Measurements from ENCODE around the gene MOG.

Gene MOG

GRCh38 chr6:29656798-29657197 is at the start of gene MOG:
MOG (plus strand) TSS chr6:29657092; CDS start chr6:29657210, 118 bp downstream.
- in situ Hi-C loops (cut with MboI; ENCODE audit: low sequenced_read_pairs), result no loop called here

- in situ Hi-C loops (cut with MboI; ENCODE audit: low sequenced_read_pairs), result no loop called here
Observed at GRCh38 chr6:29608131-29608530, 48.8 kb upstream of the MOG start.

GRCh38 chr6:29610540-29610939 is 46.4 kb upstream of the MOG start:
- in situ Hi-C loops (cut with MboI; ENCODE audit: low sequenced_read_pairs), result no loop called here

DNA sequence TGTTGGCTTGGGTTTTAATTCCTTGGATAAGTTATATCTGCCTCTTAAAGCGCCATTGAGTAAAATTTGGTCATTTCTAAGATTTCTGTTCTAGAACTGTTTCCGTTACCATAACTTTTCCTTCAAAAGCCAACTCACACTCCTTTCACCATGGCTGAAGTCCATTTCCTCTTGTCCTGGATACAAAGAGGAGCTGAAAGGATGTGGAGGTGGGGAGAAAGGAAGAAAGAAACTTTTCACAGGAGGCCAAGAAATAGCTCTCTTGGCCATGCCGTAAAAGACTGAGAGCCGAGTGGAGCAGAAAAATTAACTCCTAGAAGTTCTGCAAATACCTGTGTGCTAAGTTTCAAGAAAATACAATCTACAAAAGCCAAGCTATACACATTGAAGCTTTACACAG is 45.5 kb upstream of the MOG start:
- in situ Hi-C loops (cut with MboI; ENCODE audit: low sequenced_read_pairs), result no loop called here

DNA sequence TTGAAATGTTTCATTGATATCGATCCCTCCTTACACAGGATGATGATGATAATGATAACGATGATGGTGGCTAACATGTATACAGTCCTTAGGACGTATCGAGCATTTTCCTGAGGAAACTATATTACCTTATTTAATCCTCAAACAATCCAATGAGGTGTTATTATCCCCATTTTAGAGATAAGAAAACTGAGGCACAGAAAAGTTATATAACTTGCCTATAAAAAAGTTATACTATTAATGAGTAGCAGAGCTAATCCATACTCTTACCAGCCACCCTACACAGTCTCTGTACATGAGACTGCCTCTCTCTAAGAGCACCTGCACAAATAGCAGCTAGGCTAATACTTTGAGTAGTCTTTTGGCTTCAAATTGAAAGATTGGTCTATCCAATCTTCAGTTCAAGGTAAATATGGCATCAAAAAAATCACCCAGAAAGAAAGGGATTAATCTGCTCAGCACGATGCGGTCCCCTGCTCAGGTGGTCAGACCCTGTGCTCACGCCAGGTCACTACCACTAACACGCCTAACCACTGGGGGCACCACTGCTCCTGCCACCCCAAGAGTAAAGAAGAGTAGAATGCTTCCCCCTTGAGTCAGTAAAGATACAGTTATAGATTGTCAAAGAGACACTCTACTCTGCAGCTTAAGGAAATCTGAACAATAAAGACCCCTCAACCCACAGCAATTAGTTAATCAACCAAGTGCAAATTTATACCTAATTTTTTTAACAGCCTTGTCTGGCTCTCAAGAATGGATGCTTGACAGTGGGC is 38.9 kb upstream of the MOG start:
- in situ Hi-C loops (cut with MboI; ENCODE audit: low sequenced_read_pairs), result no loop called here

DNA sequence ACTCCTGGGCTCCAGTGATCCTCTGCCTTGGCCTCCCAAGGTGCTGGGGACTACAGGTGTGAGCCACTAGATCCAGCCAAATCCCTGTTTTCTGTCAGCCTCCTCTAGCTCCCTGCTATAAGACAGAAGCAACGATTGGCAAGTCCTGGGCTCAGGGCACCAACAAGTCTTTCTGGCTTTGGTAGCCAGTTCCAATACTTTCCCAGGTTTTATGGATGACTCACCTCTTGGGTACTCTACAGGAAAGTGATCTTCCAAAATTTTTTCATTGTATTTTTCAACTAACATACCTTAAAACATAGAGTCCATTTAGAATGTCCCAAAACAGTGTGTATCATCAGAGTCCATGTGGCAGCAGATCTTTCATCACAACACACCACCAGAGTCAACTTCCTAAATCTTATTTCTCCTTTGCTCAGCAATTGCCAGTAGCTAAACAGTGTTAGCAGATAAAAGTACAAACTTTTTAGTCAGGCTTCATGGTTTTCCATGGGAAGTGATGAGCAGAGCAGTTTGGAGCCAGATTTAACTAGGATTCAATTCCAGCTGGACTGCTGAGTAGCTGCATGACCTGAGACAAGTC is 37.2 kb upstream of the MOG start:
- in situ Hi-C loops (cut with MboI; ENCODE audit: low sequenced_read_pairs), result no loop called here

DNA sequence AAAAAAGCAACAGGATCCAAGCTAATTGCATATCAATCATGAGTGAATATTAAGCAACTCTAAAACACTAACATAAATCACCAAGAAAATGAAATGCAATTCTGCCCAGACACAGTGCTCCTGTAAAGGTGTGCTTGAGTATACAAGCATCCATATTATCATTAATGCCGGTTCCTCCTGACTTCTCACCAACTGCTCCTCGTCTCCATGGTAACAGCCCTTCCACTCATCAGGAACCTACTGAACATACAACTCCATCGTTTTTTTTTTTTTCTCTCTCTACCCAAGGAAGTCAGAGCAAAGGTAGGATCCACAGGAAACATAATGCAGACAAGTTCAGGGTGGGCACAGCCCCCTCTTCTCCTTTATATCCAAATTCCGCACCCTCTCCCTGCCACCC is 36.3 kb upstream of the MOG start:
- in situ Hi-C loops (cut with MboI; ENCODE audit: low sequenced_read_pairs), result no loop called here

GRCh38 chr6:29624520-29624961 is 32.4 kb upstream of the MOG start:
- in situ Hi-C loops (cut with MboI; ENCODE audit: low sequenced_read_pairs), result no loop called here

DNA sequence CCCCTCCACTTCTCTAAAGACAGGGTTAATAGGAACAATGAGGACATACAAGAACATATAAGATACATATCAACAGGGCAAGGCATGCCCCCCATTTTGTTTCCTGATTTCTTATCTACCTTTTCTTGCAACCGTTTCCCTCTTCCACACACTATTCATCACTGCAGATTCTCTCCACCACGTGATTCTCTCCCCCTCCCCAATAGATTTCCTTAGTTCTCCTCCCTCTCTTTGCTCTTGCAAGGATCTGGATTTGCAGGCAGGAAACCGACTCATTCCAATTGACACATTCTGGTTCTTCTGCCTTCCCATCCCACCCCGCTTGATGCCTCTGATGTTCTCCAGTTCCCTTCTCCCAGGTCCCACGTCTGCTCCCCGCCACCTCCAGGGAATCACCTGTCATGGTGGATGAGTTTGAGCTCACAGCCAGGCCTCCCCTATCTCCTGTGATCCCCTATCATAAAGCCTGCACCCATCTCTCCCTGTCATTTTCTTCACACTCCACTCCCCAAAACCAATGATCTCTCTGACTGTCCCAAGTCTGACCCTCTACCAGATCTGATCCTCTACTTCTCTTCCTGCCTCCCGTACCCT is 31.5 kb upstream of the MOG start:
- in situ Hi-C loops (cut with MboI; ENCODE audit: low sequenced_read_pairs), result no loop called here

- in situ Hi-C loops (cut with MboI; ENCODE audit: low sequenced_read_pairs), result no loop called here
Observed at GRCh38 chr6:29626948-29627754, 29.7 kb upstream of the MOG start.

GRCh38 chr6:29627755-29628418 is 29.0 kb upstream of the MOG start:
- in situ Hi-C loops (cut with MboI; ENCODE audit: low sequenced_read_pairs), result no loop called here

- in situ Hi-C loops (cut with MboI; ENCODE audit: low sequenced_read_pairs), result no loop called here
Observed at GRCh38 chr6:29628419-29629281, 28.2 kb upstream of the MOG start.

GRCh38 chr6:29629571-29629970 is 27.3 kb upstream of the MOG start:
- in situ Hi-C loops (cut with MboI; ENCODE audit: low sequenced_read_pairs), result no loop called here

- in situ Hi-C loops (cut with MboI; ENCODE audit: low sequenced_read_pairs), result no loop called here
Observed at GRCh38 chr6:29630315-29630714, 26.6 kb upstream of the MOG start.

DNA sequence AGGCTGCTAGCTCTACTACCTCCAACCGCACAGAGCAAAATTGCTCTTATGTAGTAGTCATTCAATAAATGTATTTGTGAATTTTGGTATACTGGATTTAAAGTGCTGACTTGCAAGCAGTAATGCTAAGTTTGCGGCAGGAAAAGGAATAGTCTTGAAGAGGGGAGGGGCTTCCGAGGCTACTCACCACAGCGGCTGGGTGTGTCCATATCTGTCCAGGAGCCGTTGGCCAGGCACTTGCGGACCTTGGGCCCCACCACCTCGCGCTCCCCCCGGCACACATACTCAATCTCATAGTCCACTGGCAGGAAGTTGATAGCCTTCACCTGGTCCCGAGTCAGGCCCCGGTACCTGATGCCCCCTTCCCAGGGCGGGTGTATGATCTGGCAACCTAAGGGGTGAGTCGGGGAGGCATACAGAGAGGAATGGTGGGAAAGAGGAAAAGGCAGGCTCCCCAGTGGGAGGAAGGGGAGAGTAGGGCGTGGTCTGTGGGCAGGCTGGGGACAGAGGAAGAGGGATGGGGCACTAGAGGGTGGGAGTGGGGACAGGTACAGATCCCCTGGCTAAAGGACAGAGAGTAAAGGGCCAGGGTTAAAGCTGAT is 25.6 kb upstream of the MOG start:
- in situ Hi-C loops (cut with MboI; ENCODE audit: low sequenced_read_pairs), result no loop called here

- in situ Hi-C loops (cut with MboI; ENCODE audit: low sequenced_read_pairs), result no loop called here
Observed at GRCh38 chr6:29631860-29632731, 24.8 kb upstream of the MOG start.

DNA sequence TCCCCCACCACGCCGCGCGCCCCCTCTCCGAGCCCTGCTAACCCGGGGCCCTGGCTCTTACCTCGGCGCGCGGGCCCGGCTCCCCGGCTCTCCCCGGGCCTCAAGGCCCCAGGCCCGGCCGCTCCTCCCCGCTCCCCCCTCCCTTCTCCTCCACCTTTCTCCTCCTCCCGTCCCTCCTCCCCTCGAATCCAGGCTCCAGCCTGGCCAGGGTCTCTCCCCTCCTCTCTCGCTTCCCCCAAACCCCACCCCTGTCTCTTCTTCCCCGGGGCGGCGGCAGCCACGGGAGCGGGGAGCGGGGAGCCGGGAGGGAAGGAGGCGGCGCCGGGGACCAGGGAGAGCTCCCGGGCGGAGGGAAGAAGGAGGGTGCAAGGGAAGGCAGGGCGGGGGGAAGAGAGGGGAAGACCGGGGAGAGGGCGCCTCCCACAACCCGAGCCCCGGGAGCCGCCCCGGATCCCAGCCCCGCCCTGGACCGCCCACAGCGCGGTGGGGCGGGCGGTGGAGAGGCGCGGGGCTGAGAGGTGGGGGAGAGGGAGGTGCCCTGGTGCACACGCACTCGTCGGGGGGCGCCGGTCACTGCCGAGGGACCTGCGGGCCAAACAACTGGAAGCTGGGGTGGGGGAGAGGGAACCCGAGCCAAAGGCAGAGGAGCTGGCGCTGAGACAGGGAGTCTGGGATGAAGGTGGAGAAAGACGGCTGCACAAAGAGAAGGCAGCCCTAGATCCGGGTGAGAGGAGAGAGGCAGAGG is 23.9 kb upstream of the MOG start, which contains the start of gene GABBR1:
TSS of gene GABBR1 (minus strand) at position 395 of the 745 bp plus-strand sequence. CDS start 798 bp downstream, outside the sequence.
- in situ Hi-C loops (cut with MboI; ENCODE audit: low sequenced_read_pairs), result no loop called here

DNA sequence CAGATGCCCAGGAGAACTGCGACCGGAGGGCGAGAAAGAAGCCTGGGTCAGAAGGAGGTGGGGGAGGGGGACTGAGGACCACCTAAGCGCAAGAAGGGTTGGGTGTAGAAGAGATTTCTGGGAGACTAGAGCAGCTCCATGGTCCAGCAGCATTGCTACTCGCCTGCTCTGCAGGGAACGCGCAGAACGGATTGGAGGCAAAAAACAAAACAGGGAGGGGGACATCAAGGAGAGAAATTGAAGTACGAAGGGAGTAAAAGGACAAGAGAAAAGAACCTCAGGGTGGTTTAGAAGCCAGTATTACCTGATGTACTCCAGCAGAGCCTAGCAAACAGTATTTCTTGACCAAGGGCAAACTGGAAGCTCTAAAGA is 23.4 kb upstream of the MOG start:
- in situ Hi-C loops (cut with MboI; ENCODE audit: low sequenced_read_pairs), result no loop called here

Measured in hTERT RPE-1 (cell line).